Activated CD4-positive, alpha-beta T cell treated with anti-CD3 and anti-CD28 coated beads, Interleukin-2, amount 50 U/mL, for 48 hours (primary cell): Measurements from ENCODE around the gene ZNF93.
"Not testable (repeated sequence)": the region's sequence is repeated elsewhere in the genome, so short reads cannot be mapped to it uniquely, and the experiment has no call there.

Experiments
- DNase-seq, 2 experiments: peaks; one replicate each; pipeline ENCODE4 v3.0.0-alpha.2; 2020

The ZNF93 gene

DNA sequence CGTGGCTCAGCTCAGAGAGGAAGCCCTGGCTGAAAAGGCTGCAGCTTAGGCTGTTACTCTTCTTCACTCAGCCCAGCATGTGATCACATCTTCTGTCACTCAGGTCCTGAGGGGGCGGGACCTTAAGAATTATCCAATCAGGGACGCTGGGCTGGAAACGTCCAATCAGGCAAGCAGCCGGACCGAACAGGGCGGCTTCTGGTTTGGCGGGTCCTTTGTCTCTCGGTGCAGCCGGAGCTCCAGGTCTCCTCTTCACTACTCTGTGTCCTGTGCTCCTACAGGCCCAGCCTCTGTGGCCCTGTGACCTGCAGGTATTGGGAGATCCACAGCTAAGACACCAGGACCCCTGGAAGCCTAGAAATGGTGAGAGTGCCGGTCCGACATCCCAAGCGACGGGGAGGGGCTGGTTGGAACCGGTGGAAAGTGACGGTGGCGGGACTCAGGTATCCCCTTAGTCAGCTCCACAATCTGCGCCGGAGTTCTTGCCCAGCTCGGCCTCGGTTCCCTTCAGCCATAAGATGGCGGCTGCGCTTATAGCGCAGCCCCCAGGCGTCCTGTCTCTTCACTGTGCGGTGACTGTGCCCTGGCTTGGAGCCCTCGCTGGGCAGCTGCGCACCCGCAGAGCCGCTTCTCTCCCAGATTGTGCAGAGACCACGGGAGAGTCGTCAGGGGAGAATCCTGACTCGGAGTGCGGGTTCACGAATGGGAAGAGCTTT, at the start of gene ZNF93:
Gene ZNF93 (plus strand): TSS at position 218 of the 716 bp plus-strand sequence. CDS start 143 bp downstream, at position 361.
- DNase-seq, result peak; percentile 87 to 93

DNA sequence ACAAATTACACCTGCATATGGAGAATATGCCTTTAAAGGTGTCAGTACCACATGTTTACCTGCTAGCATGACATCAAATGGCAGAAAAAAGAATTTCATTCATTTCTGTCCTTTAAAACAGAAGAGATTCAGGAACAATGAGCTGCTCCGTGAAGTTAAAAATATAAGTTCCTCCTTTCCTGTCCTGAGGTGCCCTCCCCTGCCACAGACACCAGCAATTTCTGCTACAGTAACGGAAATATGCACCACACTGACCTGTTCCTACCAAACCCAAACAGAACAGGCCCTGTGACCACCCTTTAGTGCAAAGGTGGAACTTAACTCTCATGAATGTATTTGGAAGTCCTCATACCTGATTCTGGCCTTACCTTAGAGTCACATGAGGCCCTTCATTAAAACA, 49.0 kb upstream of the ZNF93 start:
- DNase-seq, result not testable (repeated sequence)

DNA sequence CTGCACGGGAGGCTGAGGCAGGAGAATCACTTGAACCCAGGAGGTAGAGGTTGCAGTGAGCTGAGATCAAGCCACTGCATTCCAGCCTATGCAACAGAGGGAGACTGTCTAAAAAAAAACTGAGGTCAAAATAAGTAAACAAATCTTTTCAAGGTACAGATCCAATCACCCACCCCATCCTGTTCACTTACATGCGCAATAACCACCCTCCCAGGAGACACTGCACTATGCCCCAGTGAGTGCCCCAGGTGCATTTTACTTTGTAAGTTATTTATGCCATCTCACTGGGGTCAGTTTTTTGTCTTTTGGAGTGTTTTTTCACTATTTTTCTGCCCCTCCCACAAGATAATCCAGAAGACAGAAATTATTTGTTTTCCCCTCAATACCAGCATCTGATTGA, 42.0 kb upstream of the ZNF93 start:
- DNase-seq, result no peak

DNA sequence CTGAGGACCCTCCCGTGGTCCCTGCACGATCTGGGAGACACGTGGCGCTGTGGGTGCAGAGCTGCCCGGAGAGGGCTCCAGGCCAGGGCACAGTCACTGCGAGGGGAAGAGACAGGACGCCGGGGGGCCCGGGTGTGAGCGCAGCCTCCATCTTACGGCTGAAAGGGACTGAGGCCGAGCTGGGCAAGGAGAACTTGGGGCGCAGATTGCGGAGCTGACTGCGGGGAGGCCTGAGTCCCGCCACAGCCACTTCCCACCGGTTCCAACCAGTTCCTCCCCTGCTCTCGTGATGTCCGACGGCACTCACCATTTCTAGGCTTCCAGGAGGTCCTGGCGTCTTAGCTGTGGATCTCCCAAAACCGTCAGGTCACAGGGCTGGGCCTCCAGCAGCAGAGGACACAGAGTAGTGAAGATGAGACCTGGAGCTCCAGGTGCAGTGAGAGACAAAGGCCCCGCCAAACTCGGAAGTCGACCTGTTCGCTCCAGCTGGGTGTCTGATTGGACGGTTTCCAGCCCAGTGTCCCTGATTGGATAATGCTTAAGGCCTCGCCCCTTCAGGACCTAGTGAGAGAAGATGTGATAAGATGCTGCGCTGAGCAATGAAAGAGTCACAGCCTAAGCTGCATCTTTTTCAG, 39.9 kb upstream of the ZNF93 start:
- DNase-seq, result peak in 1 of 2 experiments; percentile 24

DNA sequence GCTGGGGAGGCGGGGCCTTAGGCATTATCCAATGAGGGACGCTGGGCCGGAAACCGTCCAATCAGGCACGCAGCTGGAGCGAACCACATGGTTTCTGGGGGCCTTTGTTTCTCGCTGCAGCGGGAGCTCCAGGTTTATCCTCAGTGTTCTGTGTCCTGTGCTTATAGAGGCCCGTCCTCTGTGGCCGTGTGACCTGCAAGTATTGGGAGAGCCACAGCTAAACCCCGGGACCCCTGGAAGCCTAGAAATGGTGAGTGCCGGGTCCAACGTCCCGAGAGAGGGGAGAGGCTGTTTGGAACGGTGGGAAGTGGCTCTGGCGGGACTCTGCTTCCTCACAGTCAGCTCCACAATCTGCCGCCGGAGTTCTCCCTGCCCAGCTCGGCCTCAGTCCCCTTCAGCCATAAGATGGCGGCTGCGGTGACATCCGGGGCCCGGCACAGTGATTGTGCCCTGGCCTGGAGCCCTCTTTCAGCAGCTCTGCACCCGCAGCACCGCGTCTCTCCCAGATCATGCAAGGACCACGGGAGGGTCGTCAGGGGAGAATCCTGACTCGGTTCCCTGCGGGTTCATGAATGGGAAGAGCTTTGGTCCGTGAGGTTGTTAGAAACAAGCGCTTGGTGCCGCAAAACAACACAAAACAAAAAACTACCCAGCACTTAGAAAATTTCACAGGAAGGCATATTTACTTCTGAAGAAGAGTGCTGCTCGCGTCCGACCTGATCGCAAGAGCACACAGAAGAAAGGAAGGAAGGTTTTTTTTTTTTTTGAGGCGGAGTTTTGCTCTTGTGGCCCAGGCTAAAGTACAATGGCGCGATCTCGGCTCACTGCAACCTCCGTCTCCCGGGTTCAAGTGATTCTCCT, 34.8 kb upstream of the ZNF93 start, which contains the start of gene ZNF253:
Gene ZNF253 (plus strand): TSS at position 133 of the 861 bp plus-strand sequence. CDS start 115 bp downstream, at position 248.
- DNase-seq, result peak; percentile 97 to 98

DNA sequence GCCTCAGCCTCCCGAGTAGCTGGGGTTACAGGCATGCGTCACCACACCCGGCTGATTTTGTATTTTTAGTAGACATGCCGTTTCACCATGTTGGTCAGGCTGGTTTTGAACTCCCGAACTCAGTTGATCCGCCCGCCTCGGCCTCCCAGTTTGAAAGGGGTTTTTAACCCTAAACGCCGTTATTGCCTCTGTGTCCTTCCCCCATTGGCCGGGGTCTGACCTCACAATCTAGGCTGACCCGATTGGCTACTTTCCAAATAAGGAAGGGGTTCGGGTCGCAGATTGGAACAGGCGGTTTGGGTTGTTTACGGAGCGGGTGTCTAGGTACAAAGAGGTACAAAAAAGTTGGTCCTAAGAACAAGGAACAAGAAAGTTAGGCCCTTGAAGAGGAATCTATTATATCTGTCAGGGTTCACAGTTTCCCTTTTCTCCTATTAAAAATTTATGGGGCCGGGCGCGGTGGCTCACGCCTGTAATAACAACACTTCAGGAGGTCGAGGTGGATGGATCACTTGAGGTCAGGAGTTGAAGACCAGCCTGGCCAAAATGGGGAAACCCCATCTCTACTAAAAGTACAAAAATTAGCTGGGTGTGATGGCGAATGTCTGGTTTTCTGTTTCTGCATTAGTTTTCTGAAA, 34.0 kb upstream of the ZNF93 start:
- peak; percentile 47 to 60 for DNase-seq

DNA sequence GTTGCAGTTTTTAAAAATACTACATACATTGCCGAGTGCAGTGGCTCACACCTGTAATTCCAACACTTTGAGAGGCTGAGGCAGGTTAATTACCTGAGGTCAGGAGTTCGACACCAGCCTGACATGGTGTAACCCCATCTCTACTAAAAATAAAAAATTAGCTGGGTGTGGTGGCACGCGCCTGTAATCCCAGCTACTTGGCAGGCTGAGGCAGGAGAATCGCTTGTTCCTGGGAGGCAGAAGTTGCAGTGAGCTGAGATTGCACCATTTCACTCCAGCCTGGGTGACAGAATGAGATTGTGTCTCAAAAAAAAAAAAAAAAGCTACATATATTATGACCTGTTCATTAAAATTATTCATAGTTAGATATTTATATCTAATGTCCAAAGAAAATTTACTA, 30.7 kb upstream of the ZNF93 start:
- DNase-seq, result not testable (repeated sequence)

DNA sequence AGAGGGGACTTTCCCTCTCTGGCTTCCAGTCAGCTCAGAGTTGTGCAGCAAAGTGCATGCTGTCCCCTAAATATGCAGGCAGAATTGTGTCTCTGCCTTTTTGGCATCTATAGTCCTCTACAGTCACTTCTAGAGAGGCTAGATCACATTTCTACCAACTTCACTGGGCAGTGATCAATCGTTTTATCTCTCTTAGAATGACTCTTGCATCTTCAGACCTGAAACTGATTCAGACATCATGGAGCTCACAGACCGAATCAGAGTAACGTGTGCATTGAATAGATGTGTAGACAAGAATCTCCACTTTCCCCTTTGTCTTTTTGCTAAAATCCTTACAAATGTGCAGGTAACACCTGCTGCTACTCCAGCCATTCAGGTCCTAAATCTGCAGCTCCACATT, 28.8 kb upstream of the ZNF93 start:
- DNase-seq, result no peak

DNA sequence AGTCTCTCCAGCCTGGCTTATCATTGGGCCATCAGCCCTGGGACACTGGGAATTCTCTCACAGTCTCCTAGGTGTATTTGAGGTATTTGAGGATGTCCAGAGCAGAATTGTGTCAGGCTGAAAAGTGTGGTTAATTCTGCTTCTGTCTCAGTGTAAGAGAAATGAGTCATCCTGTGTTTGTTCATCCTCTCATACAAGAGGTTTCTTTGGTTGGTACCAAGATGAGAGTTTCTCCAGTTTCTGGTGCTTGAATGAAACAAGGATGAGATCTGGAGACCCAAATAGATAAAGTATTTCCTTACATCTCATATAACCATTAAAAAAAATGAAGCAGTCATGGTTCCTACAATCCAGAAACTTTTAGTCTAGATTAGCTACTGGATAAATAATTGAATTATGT, 27.4 kb upstream of the ZNF93 start:
- no peak for DNase-seq

DNA sequence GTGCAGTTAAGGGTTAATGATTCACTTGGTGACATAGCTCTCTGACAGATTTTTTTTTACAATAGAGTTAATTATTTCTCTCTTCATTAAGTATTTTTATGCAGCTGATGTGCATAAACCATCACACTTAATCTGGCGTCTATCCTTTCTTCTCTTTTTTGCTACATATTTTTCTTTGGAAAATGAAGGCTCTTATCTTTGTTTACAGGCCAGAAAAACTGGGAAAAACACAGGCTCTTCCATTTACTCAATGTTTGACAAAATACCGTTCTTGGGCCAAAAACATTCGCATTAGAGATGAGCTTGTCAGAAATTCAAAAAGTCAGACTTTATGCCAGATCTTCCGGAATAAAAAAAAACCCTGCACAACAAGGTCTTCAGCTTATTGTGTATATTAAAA, 23.0 kb upstream of the ZNF93 start:
- no peak for DNase-seq

DNA sequence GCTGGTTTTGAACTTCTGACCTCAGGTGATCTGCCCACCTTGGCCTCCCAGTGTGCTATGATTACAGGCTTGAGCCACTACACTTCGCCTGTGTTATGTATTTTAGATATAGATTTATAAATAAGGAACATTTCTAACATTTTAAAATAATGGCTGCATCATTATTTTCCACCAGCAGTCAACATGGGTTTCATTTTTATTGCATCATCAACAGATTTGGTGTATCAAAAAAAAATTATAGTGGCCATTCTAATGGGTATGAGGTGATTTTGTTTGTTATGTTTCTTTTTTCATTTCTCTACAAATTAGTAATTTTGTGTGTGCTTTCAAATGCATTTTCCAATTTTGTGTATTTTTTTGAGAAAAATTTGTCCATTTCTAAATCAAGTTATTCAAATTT, 16.2 kb upstream of the ZNF93 start:
- DNase-seq, result no peak

DNA sequence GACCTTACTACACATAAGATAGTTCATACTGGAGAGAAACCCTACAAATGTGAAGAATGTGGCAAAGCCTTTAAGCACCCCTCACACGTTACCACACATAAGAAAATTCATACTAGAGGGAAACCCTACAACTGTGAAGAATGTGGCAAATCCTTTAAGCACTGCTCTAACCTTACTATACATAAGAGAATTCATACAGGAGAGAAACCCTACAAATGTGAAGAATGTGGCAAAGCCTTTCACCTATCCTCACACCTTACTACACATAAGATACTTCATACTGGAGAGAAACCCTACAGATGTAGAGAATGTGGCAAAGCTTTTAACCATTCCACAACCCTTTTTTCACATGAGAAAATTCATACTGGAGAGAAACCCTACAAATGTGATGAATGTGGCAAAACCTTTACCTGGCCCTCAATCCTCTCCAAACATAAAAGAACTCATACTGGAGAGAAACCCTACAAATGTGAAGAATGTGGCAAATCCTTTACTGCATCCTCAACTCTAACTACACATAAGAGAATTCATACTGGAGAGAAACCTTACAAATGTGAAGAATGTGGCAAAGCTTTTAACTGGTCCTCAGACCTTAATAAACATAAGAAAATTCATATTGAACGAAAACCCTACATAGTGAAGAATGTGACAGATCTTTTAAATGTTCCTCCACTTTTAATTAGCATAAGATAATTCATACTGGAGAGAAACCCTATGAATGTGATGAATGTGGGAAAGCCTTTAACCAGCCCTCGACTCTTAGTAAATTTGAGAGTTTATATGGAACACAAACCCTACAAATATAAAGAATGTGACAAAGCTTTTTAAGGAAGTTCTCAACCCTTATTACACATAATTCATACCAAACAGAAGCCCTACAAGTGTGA, 8.4 kb upstream of the ZNF93 start:
- DNase-seq, result not testable (repeated sequence)

DNA sequence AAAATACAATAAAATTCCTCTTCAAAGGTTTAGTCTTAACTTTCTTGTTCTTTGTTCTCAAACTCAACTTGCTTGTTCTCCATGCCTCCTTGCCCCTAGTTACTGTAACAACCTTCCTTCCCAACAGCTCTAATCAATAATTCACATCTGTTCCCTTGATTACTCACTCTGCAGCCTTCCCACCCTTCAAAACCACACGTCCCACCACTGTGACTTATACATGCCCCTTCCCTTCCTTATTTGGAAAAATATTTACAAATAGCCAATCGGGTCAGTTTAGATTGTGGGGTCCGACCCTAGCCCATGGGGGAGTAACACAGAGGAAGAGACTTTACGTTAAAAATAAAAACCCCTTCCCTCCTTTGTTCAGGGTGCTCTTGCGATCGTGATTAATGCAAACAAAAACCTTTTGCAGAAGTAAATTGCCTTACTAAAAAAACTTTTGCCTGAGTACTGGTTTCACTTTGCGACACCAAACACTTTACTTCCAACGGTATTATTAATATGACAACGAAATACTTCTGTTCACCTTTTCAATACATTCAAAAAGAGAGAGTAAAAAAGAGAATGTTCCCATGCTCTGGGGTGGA, 512 bp upstream of the ZNF93 start:
- DNase-seq, result peak; percentile 6 to 19

DNA sequence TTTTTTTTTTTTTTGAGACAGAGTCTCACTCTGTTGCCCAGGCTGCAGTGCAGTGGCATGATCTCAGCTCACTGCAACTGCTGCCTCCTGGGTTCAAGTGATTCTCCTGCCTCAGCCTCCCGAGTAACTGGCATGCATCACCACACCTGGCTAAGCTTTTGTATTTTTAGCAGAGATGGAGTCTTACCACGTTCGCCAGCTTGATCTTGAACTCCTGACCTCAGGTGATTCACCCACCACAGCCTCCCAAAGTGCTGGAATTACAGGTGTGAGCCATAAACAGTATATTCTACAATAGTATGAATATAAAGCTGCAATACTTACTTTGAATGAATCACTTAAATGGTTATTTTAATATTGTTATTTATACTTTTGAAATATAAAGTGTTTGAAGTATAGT, 6.8 kb downstream of the ZNF93 start:
- DNase-seq, result not testable (repeated sequence)

DNA sequence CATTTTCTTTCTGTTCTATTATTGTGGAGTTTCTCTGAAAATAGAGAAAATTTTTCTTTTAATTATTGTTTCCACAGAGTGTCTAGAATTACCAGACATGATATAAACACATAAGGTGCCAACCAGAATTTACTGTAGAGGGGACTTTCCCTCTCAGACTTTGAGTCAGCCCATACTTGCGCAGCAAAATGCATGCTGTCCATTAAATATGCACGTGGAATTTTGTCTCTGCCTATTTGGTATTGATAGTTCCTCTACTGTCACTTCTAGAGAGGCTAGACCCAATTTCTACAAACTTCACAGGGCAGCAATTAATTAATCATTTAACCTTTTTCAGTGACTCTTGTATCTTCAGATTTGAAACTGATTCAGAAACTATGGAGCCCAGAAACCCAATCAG, 8.9 kb downstream of the ZNF93 start:
- DNase-seq, result no peak

DNA sequence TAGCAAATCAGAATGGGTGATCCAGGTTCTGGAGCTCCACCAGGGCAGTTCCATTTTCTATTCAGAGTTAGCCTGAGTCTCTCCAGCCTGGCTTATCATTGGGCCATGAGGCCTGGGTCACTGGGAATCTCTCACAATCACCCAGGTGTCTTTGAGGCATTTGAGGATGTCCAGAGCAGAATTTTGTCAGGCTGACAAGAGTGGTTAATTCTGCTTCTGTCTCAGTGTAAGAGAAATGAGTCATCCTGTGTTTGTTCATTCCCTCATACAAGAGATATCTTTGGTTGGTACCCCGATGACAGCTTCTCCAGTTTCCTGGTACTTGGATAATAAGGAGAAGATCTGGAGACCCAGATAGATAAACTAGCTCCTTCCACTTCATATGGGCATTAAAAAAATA, 10.4 kb downstream of the ZNF93 start:
- DNase-seq, result no peak

DNA sequence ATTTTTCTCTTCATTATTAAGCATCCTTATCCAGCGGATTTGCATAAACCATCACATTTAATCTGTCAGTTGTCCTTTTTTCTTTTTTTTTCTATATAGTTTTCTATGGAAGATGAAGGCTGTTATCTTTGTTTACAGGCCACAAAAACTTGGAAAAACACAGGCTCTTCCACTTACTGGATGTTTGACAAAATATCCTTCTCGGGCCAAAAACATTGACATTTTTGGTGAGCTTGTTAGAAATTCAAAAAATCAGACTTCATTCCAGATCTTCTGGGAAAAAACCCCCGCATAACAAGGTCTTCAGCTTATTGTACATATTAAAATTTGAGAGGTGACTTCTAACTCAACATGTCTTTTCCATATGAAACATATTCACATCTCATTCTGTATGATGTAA, 13.8 kb downstream of the ZNF93 start:
- DNase-seq, result no peak

DNA sequence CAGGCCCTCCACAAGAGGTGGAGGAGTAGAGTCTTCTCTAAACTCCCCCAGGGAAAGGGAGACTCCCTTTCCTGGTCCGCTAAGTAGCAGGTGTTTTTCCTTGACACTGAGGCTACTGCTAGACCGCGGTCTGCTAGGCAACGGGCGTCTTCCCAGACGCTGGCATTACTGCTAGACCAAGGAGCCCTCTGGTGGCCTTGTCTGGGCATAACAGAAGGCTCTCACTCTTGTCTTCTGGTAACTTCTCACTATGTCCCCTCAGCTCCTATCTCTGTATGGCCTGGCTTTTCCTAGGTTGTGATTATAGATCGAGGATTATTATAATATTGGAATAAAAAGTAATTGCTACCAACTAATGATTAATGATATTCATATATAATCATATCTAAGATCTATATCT, 29.7 kb downstream of the ZNF93 start:
- DNase-seq, result peak; percentile 41 to 55

DNA sequence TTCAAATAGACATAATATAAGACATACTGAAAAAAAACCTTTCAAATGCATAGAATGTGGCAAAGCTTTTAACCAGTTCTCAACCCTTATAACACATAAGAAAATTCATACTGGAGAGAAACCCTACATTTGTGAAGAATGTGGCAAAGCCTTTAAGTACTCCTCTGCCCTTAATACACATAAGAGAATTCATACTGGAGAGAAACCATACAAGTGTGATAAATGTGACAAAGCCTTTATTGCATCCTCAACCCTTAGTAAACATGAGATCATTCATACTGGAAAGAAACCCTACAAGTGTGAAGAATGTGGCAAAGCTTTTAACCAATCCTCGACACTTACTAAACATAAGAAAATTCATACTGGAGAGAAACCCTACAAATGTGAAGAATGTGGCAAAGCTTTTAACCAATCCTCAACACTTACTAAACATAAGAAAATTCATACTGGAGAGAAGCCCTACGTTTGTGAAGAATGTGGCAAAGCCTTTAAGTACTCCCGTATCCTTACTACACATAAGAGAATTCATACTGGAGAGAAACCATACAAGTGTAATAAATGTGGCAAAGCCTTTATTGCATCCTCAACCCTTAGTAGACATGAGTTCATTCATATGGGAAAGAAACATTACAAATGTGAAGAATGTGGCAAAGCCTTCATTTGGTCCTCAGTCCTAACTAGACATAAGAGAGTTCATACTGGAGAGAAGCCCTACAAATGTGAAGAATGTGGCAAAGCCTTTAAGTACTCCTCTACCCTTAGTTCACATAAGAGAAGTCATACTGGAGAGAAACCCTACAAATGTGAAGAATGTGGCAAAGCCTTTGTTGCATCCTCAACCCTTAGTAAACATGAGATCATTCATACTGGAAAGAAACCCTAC, 32.9 kb downstream of the ZNF93 start:
- not testable (repeated sequence) for DNase-seq

DNA sequence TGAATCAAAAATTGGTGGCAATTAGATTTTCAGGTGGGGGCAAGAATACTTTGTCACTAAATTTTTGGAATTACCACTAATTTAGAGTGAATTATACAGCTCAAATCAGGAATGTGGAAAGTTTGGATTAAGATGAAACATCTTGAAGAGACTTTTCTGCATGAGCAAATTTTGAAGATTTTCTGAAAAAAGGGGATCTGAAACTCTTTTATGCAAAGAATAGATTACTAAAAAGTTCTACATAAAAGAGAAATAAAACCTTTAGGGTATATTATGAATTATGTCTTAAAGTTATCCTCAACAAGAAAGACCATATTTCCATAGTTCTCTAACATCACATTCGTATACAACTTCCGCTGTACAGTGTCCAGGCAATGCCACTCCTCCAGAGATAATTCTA, 36.7 kb downstream of the ZNF93 start:
- DNase-seq, result no peak

DNA sequence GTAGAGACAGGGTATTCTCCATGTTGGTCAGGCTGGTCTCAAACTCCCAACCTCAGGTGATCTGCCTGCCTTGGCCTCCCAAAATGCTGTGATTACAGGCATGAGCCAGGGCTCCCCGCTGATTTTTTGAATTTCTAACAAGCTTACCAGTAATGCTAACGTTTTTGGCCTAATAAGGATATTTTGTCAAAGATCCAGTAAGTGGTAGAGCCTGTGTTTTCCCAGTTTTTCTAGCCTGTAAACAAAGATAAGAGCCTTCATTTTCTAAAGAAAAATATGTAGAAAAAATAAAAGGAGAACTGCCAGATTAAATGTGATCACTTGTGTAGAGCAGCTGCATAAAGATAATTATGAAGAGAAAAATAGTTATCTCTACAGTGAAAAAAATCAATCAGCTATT, 37.7 kb downstream of the ZNF93 start:
- no peak for DNase-seq
